ENCODE results near the gene PFAS.
A peak's percentile ranks its signal among the peaks of the same experiment; 100 is the strongest.
"Not testable (repeated sequence)": the region's sequence is repeated elsewhere in the genome, so short reads cannot be mapped to it uniquely, and the experiment has no call there.

PFAS gene, protein sequence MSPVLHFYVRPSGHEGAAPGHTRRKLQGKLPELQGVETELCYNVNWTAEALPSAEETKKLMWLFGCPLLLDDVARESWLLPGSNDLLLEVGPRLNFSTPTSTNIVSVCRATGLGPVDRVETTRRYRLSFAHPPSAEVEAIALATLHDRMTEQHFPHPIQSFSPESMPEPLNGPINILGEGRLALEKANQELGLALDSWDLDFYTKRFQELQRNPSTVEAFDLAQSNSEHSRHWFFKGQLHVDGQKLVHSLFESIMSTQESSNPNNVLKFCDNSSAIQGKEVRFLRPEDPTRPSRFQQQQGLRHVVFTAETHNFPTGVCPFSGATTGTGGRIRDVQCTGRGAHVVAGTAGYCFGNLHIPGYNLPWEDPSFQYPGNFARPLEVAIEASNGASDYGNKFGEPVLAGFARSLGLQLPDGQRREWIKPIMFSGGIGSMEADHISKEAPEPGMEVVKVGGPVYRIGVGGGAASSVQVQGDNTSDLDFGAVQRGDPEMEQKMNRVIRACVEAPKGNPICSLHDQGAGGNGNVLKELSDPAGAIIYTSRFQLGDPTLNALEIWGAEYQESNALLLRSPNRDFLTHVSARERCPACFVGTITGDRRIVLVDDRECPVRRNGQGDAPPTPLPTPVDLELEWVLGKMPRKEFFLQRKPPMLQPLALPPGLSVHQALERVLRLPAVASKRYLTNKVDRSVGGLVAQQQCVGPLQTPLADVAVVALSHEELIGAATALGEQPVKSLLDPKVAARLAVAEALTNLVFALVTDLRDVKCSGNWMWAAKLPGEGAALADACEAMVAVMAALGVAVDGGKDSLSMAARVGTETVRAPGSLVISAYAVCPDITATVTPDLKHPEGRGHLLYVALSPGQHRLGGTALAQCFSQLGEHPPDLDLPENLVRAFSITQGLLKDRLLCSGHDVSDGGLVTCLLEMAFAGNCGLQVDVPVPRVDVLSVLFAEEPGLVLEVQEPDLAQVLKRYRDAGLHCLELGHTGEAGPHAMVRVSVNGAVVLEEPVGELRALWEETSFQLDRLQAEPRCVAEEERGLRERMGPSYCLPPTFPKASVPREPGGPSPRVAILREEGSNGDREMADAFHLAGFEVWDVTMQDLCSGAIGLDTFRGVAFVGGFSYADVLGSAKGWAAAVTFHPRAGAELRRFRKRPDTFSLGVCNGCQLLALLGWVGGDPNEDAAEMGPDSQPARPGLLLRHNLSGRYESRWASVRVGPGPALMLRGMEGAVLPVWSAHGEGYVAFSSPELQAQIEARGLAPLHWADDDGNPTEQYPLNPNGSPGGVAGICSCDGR (N-terminal part only)

DNA sequence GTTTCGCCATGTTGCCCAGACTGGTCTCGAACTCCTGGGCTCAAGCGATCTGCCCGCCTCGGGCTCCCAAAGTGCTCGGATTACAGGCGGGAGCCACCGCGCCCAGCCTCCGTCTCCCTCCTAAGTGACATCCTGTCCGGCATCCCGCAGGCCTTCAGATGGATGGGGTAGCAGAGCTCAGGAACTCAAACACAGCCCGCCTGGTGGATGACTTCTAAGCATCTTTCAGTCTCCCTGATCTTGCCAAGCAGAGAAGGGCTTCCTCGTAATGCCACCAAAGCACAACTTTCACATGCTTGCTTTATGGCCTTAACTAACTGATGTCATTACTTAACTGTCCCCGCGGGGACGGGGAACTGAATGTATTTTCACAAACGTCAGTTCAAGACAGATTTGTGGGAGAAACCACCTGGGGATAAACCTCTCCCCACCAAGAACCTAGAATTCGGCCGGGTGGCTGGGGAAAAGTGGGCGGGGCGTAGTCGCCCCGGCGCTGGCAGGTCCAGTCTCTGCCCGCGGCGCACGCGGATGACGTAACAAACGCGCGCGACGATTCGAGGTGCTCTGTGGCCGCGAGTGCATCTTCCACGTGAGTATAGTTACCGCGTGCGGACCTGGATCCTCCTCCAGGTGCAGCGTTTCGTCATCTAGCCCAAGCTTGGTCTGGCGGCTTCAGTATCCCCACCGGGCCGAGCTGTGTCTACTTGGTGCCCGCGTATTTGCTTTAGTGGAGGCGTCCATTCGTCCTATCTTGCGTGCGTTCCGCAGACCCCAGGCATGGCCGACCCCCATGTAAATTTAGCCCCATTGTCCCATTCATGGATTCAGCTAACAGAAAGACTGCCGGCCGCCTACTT is at the start of gene PFAS:
Gene PFAS (plus strand): TSS at position 539 of the 857 bp plus-strand sequence. CDS start 4,649 bp downstream, outside the sequence.
- peak; percentile 87 to 94 for DNase-seq

GRCh38 chr17:8204761-8205555 is 44.1 kb upstream of the PFAS start:
- no peak for DNase-seq

GRCh38 chr17:8206536-8206935 is 42.6 kb upstream of the PFAS start:
- no peak for DNase-seq

DNA sequence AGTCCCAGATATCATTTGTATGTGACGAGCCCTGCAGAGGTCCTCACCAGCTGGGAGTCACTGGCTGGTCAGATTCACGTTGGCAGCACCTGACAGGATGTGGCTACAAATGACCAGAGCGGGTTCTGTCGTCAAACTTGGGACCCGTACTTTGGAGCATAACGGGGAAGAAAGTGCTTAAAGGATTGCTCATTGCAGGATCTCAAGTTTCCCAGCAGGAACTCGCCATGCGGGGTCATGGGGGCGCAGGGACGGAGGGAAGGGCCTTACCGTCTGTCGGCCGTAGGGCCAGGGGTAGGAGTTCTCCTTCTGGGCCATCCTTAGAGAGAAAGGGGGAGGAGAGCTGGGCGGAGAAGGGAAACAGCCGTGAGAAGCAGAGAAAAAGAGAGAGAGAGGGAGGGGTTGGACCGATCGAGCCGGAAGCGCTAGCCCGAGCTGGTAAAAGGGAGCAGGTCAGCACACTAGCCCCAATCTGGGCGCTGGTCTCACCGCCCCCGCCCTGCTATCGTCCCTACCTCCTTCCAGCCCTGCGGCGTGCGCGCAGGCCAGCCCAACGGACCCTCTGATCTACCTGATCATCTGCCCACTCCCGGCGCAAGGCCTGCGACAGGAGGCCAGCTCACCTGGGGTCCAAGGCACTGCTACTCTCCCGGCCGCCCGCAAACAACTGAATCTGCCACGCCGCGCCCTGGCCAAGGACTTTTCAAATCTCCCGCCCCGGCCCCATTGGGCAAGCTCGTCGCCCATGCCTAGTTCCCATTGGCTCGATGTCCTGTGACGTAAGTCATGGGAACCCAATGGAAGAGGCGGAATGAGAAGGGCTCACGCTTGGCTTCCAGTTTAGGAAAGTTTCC is 39.0 kb upstream of the PFAS start, which contains the start of gene AURKB:
Gene AURKB (minus strand): TSS at position 669 of the 854 bp plus-strand sequence. CDS start 351 bp downstream, at position 318.
- DNase-seq, result peak; percentile 96

DNA sequence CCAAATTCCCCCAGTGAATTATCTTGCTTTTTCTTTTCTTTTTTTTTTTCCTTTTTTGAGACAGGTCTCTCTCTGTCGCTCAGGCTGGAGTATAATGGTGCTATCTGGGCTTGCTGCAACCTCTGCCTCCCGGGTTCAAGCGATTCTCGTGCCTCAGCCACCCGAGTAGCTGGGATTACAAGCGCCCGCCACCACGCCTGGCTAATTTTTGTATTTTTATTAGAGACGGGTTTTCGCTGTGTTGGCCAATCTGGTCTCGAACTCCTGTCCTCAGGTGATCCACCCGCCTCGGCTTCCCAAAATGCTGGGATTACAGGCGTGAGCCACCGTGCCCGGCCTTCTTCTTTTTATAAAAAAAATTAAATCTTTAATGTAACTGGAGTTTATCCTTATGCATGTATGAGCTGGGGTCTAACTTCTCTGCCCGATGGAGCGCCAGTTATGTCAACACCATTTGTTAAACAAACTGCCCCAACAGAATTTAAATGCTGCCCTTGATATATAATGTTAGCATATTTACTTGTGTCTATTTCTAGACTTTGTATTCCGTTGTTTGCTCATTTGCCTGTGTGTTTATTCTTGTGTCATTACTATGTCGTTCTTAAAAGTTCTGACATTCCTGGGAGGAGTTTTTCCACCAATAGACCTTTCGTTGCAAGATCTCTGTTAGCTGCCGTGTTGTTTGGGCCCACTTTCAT is 38.2 kb upstream of the PFAS start:
- no peak for DNase-seq

- DNase-seq, result no peak
Measured at GRCh38 chr17:8212312-8213180, 36.5 kb upstream of the PFAS start.

DNA sequence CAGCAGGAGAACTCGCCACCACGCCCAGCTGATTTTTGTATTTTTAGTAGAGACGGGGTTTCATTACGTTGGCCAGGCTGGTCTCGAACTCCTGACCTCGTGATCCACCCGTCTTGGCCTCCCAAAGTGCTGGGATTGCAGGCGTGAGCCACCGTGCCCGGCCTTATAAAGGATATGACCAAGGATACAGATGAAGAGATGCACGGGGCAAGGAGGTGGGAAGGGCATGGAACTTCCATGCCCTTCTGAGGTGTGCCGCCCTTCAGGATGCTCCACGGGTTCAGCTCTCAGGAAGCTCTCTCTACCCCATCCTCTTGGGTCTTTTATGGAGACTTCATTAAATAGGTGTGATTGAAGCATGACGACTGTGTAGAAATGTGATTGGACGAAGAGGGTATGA is 35.1 kb upstream of the PFAS start:
- not testable (repeated sequence) for DNase-seq

DNA sequence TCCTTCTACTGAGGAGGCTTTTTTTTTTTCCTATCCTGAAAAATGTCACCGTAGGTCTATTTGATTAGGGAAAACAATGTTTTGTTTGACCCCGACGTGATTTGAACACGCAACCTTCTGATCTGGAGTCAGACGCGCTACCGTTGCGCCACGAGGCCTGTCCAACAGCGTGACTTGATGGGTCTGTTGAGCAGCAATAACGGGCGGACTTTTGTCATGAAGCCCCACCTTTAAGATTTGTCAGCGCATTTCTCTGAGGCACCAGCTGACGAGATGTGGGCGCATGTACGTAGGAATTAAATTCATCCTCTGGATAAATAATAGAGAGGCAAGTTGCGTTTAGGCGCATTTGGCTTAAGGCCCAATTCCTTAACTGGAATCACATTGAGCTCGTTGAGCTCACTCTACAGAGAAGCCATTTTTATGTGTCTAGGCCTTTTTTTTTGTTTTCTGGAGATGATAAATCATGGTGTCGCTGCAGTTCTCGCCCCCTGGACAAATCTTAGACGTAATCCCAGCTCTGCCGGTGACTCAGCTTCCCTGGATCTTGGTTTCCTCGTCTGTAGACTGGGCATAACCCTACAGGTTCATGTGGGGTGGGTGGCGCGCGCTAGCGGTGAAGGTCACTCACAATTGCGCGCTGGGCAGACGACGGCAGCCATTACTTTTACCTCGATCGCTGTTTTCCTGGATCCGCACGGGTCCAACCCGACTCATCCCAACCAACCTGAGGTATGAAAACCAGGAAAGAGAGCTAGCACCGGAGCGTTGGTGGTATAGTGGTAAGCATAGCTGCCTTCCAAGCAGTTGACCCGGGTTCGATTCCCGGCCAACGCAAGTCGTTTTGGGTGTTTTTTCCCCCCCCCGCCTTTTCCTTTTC is 28.1 kb upstream of the PFAS start:
- DNase-seq, result peak; percentile 89 to 92

- DNase-seq, result peak; percentile 91 to 92
Measured at GRCh38 chr17:8221663-8222379, 27.3 kb upstream of the PFAS start.

- no peak for DNase-seq
Measured at GRCh38 chr17:8222380-8222629, 26.8 kb upstream of the PFAS start.

GRCh38 chr17:8222630-8223355 is 26.3 kb upstream of the PFAS start:
- peak; percentile 76 to 91 for DNase-seq

DNA sequence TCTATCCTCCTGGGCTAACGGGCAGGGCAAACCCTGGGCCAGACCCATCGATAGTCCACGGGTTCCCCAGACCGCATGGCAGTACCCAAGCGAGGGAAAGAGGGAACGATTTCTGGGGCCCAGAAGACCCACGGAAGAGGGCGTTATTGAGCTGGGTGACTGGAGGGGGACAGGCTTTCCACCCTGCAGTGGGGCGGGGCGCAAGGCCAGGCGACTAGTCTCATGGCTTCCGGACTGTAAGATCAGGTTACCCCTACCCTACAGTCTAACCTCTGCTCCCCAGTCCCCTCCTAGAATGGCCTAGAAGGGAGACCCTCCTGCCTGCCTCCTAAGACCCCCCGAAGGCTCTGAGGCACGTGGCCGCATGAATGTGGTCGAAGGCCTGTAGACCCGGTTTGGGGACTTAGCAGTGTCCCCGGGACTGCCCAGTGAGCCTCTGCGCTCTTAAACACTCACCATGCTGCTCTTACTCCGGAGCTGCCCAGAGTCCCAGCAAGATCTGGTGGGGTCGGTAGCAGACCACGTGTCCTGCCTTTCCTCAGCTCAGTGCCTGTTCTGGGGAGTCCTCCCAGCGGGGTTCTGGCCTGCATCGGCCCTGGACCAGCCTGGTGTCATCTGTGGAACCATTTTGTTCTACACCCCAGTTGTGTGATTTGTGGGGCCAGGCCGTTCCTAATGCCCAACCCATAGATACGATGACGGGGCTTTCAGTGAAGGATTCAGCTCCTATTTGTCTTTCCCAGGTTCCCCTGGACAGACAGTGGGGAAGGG is 25.5 kb upstream of the PFAS start:
- peak; percentile 26 to 36 for DNase-seq

DNA sequence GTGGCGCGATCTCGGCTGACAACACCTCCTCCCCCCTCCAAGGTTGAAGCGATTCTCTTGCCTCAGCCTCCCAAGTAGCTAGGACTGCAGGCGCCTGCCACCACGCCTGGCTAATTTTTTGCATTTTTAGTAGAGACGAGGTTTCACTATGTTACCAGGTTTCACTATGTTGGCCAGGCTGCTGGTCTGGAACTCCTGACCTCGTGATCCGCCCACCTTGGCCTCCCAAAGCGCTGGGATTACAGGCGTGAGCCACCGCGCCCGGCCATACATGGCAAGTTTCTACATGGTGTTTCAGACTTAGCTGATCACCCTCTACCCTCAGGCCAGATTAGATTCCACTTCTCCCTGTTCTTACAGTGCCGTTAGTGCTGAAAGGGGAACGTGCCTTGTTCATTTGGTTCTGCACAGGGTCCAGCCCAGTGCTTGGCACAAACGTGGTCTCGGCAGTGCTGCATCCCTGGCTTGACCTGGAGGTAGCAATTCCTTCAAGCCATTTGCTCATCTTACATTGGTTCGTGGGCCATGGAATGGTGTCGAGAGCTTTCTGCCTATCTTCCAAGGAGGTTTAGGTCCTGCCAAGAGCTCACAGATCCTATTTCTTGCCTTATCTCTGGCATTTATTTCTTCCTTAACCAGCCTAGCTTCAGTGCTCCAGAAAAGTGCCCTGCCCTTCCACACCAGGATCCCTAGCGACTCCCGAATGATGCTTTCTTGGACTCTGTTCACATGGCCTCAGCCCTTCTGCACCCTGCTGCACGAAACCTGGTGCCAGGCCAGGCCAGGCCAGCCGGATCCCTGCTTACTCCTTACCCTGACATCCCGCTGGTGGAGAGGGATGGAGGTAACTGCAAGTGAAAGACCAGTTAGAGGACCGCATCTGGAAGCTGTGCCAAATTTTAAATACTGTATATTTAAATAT is 23.9 kb upstream of the PFAS start:
- DNase-seq, result no peak

Measured in NCI-H446 (cell line).